Daoy (cell line): ENCODE data around the gene C19orf47. TPM values are rescaled to one million over a fixed set of nuclear protein-coding genes. Genes with fewer than 3 reads are reported as not detected.

ENCODE experiments used
- DNase-seq: peaks from one replicate; pipeline ENCODE4 v3.0.0-alpha.2; 2015; ENCODE audit warnings: low read depth
- total RNA-seq: library from RNA; depleted of rRNA; stranded (reverse); fragments of >200 nt; shearing (Covaris generic); gene quantifications from 2 replicates; pipeline ENCODE4 v1.2.3, GENCODE V29; 2014; rRNA removed

The C19orf47 gene, protein sequence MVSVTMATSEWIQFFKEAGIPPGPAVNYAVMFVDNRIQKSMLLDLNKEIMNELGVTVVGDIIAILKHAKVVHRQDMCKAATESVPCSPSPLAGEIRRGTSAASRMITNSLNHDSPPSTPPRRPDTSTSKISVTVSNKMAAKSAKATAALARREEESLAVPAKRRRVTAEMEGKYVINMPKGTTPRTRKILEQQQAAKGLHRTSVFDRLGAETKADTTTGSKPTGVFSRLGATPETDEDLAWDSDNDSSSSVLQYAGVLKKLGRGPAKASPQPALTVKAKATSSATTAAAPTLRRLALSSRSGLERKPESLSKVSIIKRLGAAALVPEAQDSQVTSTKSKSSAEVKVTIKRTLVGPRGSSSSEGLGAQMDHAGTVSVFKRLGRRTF
- total RNA-seq: 5.7 and 22.4 TPM in 2 replicates

DNA sequence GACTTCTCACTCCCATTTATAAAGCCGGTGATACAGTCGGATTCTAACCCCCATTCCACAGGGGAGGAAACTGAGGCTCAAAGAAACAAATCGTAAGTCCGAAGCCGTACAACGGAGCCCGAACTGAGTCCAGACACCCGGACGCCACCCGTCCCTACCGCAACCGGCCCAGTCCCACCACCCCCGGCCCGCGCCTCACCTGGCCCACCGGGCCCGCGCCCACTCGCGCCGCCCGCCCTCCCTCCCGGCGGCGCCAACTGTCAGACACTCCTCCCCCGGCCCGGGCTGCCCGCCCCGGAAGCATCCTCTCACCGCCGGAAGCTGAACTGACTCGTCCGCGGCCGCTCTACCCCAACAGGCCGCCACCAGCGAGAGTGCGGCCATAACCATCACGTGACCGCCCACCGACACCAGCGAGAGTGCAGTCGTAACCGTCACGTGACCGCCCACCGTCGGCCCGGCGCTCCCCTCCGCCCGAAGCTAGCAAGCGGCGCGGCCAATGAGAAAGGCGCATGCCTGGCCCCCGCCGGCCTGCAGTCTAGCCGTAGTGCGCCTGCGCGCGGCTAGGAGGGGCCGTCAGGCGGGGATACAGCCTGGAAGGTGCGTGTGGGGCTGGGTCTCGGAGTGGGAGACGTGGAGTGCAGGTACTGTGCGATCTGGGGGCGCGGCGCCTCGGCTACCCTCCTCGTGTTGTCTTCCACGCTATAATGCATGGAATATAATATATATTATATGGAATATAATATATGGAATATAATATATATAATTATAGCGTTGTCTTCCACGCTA, at the start of gene C19orf47, which contains the start of gene PLD3:
C19orf47 (minus strand) TSS at position 273 of the 789 bp plus-strand sequence. CDS start 6,540 bp downstream, outside the sequence.
PLD3 (plus strand) TSS at position 571 of the 789 bp plus-strand sequence. CDS start 17,789 bp downstream, outside the sequence.
- peak; percentile 100 for DNase-seq

DNA sequence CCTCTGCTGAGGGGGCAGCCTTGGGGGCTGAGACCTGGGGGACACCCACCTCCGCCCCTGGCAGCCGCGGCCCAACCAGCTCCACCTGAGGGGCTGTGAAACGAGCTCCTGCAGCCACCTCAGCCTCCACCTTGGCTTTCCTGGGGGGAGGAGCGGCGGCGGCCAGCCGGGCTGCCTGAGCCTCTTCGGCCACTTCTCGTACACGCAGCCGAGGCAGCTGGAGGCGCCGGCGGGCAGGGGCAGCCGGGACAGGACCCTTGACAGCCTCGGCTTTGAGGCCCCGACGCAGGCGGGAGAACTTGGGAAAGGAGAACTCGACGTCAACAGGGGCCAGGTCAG, 49.3 kb upstream of the C19orf47 start:
- DNase-seq: no peak

DNA sequence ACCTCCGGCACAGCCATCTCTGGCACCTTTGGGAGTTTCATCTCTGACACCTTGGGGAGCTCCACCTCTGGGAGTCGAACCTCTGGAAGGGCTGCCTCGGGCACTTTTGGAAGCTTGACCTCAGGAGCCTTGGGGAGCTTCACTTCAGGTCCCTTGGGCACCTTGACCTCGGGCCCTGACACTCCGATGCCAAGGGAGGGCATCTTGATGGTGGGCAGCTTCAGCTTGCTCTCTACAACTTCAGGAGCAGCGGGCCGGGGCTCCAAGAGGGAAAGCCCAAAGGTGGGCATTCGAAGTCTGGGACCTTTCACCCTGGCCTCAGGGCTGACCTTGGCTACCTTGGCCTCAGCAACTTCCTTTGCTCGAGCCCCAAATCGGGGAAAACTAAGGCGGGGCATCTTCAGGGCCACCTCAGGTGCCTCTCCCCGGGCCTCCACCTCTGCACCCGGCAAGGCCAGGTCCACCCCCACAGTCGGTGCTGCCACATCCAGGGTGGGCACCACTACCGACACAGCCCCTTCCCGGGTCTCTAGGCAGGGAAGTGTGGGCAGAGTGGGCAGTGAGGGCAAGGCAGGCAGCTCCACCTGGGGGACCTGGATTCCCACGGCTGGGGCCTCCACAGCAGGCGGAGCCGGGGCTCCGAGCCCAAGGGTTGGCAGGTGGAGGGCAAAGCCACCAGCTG, 48.8 kb upstream of the C19orf47 start:
- no peak for DNase-seq

DNA sequence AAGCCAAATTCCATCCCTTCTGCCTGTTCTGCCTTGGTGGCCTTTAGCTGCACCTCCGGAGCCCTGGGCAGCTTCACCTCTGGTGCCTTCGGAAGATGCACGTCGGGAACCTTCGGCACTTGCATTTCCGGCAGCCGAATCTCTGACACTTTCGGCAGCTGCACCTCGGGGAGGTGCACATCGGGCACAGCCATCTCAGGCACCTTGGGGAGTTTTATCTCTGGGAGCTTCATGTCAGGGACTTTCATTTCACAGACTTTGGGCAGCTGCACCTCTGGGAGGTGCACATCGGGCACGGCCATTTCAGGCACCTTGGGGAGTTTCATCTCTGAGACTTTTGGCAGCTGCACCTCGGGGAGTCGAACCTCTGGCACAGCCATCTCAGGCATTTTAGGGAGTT, 47.8 kb upstream of the C19orf47 start:
- no peak for DNase-seq

DNA sequence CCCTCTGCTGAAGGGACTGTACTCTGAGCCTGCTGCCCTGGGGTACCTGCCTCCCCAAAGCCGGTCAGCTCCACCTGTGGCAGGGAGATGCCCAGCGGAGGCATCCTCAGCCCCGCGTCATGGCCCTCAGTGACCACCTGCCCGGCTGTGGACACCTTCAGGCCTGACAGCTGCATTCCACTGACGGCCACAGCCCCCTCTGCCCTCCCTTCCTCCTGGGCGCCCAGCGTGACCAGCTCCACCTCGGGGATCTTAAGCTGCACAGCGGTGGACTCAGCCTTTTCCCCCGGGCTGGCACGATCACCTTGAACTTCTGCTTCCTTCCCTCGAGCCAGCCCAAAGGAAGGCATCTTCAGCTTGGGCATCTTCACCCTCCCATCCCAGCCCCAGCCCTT, 46.6 kb upstream of the C19orf47 start:
- no peak for DNase-seq

DNA sequence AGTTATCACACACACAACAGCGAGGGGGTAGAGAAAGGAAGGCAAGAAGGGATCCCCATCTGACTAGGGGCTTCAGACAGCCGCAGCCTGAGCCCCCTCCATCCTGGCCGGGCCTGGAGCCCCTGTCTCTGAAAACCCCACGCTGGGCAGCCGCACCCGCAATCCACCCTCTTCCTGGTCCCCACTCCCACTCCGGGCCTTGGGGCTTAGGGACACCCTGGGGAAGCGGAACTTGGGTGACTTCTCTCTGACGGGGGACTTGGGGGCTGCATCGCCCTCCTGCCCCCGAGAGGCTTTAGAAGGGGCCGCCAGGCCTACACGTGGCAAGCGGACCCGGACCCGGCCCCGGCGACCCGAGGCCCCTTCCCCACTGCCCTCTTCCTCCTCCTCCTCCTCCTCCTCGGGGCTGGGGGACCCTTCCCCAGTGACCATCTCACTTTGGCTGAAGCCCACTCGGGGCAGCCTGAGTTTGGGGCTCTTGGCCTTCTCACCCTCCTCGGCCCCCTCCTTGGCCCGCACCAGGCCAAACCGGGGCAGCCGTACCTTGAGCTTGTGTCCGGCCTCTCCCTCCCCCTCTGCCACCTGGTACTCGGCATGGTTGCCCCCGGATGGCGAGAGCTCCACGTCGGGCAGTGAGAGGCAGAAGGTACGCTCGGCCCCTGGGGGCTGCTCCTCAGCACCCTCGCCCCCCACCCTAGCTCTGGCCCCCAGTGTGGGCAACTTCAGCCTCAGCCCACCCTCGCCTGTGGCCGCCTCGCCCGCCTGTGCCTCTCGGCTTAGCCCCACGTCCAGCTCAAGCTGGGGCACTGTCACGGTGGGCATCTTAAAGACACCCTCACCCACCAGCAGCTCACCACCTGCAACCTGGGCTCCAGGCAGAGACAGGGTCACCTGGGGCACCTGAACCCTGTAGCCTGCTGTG, 46.0 kb upstream of the C19orf47 start:
- DNase-seq: no peak

DNA sequence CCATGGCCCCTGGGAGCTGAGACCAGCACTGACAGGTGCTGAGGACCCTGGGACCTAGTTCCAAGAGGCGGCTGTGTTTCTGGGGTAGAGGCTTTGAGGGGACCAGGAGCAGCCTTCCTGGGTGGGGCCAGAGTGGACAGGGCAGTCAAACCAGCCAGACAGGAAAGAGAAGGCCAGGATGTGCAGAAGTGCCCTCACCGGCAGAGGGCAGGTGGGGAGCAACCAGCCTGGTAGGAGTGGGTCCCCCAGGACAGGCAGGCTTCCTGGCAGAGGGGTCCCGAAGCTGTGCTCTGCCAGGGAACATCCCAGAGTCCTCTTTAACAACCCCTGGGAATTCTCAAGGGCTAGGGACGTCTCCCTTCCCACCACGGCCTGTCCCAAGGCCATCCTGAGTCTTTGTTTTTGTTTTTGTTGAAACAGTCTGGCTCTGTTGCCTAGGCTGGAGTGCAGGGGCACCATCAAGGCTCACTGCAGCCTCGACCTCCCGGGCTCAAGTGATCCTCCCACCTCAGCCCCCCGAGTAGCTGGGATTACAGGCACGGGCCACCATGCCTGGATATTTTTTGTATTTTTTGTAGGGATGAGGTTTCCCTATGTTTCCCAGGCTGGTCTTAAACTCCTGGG, 44.8 kb upstream of the C19orf47 start:
- peak; percentile 23 for DNase-seq

DNA sequence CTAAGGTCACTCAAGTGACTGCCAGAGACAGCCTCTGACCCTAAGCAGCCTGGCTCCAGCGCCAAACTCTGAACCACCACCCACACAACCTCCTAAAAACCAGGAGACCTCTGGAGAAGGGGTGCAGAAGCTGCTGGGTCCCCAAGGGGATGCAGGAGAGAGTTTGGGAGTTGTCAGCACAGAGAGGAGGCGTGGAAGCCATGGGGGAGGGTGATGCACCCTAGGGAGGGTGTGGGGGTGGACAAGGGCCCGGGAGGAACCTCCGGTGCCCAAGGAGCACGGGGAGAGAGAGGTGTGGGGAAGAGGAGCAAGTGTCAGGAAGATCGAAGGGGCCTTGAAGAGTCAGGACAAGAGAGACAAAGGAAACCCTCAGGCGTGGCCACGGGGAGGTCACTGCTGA, 43.9 kb upstream of the C19orf47 start:
- no peak for DNase-seq

DNA sequence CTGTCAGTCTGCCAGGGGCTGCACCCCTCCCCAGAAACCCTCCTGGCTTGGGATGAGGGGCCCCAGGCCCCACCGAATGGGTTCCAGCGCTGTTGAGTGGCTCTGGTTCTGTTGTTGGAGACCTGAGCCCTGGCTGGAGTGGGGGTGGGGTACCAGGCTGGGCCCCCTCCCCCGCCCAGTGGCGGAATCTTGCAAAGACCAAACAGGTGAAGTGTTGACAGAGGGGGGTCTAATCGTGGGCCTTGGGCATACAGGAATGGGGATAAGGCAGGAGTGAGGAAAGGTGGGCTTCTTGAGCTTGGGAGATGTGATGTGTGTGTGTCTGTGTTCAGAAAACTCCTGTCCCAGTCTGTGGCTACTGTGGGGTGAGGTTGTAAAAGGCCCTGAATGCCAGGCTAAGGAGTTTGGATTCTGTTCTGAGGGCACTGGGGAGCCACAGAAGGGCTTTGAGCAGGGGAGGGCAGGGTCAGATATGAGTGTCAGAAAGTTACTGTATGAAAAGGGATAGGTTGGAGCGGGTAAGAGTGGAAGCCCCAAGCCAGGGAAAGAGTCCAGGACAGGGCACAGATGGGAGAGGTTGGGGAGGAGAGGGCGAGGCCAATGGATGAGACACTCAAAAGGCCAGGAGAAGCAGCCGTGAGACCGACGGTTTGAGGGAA, 42.0 kb upstream of the C19orf47 start, which contains the start of gene HIPK4:
HIPK4 (minus strand) TSS at position 98 of the 659 bp plus-strand sequence. CDS start 279 bp downstream, outside the sequence.
- DNase-seq: no peak

DNA sequence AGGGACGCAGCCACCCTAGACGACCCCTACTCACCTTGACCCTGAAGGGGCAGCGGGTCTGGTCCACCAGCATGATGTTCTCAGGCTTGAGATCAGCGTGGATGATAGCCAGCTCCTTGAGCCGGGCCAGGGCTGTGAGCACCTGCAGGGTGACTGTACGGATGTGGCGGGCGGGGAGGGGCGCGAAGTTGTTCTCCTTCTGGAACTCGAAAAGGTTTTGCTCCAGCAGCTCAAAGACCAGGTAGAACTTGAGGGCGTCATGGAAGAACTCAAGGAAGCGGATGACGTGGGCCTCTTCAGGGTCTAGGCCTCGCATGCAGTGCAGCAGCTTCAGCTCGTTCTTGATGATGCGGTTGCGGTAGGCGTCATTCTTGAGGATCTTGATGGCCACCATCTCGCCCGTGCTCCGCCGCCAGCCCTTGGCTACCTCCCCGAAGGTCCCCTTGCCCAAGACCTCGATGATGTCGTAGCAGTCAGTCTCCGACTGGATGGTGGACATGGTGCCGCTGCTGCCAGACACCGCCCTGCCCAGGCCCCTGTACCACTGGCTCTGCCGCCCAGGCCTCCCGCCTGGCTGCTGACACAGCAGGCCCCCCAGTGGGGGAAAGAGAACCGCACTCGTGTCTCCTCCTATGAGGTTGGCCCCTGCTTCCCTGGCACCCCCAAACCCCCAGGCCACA, 41.3 kb upstream of the C19orf47 start:
- no peak for DNase-seq

DNA sequence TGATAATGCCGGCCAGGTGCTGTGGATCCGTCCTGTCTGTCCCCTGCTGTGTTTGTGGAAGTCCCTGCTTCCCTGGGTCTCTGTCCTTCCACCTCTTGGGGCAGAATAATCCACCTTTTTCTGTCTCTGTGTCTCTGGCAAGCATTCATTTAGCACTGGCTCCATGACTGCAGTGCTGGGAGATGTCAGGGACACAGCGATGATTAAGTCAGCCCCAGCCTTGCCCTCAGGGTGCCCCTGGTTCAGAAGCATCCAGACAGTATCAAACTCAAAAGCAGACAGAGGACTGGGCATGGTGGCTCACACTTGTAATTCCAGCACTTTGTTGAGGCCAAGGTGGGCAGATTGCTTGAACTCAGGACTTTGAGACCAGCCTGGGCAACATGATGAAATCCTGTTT, 40.3 kb upstream of the C19orf47 start:
- DNase-seq: no peak

DNA sequence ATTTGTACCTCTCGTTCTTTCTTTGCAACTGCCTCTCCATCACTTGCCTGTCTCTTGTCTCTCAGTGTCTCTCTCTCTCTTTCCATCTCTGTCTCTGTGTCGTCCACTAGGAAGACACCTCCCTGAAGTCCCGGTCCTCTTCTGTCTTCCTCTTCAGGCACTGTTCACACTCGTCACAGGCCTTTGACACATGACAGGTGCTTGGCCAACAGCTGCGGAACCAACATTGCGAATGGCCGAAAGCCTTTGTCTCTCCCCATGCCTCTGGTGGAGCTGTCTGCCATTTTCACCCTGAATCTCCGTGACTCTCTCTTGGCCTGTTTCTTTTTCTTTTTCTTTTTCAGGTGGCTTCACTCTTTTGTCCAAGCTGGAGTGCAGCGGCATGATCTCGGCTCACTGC, 39.0 kb upstream of the C19orf47 start:
- DNase-seq: no peak

DNA sequence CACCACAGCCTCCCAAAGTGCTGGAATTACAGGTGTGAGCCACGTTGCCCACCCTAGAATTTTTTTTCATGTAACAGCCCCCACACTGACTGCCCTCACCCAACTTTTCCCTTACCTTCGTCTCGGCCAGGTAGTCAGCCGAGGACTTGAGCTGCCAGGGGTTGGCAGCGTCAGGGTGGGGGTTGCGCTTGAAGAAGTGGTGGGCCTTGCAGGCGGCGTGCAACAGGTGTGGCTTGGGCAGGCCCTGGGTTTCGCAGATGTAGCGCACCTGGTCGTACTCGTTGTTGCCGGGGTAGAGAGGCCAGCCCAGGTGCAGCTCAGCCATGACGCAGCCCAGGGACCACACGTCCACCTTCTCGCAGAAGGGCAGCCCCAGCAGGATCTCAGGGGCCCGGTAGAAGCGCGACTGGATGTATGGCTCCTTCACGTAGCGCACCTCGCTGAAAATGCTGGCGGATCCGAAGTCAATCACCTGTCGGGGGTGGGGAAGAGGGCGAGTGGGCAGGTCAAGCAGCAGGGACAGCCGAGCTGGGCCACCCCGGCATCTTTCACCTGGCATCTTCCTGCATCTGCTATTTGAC, 35.6 kb upstream of the C19orf47 start:
- no peak for DNase-seq

DNA sequence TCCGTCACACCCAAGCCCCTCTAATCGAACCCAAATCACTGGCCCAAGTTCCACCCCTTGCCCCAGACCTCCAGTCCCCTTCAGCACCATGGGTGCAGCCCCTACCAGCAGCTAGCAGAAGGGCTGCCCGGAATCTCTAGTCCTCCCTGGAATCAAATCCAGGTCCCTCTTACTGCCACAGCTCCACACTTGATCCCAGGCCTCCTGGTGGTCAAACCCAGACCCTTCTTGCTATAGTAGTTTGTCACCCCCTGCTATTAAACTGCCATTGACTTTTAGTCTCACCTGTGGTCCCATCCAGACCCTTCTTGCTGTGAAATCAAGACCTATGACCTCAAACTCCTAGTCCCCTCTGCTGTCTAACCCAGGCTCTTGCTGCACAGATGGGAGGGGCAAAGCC, 33.1 kb upstream of the C19orf47 start:
- DNase-seq: no peak

DNA sequence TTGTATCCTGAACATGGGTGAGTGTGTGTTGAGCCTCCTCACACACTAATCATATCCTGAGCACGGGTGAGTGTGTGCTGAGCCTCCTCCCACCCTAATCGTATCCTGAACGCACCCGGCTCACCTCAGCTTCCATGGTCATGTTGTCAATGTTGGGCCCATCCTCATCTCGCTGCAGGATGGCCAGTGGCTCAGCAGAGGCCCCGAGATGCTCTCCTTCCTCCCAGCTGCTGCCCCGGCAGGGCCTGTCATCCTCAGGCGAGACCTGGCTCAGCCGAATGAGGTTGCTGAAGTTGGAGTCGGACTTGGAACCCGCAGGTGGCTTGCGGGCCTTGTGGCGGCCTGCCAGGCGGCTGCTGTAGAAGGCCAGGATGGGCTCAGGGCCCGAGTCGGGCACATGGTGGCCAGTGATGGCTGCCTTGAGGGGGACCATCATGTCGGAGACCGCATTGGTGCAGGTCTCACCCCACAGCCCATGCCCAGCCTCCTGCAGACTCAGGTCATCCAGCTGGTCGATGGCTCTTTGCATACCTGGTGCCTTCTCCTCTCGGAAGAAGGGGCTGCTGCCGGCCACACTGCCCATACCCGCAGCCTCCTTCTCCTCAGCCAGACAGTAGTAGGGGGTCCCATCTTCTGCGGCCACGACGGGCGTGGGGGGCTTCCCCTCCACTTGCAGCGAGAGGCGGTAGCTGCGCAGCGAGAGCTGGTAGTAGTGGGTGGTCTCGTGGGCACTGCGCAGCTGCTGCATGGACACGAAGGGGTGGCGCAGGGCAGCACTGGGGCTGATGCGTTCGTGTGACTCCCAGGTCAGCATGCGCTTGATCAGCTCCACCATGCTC, 32.2 kb upstream of the C19orf47 start:
- DNase-seq: no peak

DNA sequence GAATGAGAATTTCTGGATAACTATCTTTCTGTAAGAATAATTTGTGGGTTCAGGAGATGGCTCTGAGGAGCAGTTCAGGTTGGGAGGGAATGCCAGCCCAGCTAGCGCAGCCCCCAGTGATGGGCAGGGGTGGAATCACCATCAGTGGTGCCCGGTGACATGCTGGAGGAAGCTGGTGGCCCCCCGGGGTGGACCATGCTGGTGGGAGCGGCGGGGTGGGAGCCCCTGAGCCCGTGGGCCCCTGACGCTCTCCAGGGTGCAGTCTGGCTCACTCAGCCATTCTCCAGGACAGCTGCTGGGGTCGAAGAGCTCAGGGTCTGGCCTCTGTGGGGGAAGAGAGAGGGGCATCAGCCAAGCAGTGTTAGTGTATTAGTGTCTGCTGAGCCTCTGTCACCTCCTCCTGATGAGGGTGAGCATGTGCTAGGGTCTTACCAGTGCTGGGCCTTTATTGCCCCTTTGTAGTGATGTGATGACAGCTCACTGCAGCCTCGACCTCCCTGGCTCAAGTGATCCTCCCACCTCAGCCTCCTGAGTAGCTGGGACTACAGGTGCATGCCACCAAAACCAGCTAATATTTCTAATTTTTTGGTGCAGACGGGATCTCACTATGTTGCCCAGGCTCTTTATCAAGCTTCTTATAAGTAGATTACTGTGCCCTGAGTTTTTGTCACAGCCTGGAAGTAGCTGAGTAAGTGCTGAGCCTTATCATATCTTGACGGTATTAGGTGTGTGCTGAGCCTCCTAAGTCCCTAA, 31.4 kb upstream of the C19orf47 start:
- no peak for DNase-seq

DNA sequence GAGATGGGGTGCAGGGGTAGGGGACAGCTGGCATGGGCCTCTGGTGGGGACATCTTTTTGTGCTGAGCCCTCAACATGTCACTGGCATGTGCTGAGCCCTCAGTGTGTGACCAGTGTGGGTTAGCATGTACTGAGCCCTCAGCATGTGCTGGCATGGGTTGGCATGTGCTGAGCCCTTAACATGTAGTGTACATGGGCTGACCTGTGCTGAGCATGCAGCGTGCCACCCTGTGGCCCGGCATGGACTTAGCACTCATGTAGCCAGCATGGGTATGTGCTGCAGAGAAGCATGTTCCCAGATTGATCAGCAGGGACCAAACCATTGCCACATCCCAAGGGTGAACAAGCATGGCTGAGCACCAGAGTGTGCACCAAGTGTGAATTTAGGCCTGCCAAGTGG, 30.3 kb upstream of the C19orf47 start:
- DNase-seq: no peak
